Measurements from ENCODE around the gene SPINK13. TPM values are rescaled to one million over a fixed set of nuclear protein-coding genes. Genes with fewer than 3 reads are reported as not detected.

SPINK13 gene
- total and polyA plus RNA-seq, 2 of the 13 experiments (the other 11 are each of a cell fraction or from before 2014, with no cell fraction given) = not detected

Small RNA genes within 50 kb of the gene (small RNA-seq; reads per million reads assigned to genes)
- 0 reads per million in 3 experiments for gene HMGN1P16 (ENCODE audit: insufficient read depth in 2 of 3, insufficient read length in 3 of 3, low read depth in 2 of 3, low replicate concordance in 1 of 3)

Other genes with a start within 250 kb of the SPINK13 start
- gene SPINK5, start 204.8 kb upstream of the SPINK13 start, total RNA-seq (2016; rRNA removed; fragmentation: Illumina TruSeq; extraction: Trizol) = not detected in 2 replicates
- 0.01 and 0.03 TPM in 2 replicates for gene SPINK5, start 204.8 kb upstream of the SPINK13 start, polyA plus RNA-seq (2011; rRNA removed)
- gene SPINK14, start 100.2 kb upstream of the SPINK13 start, total RNA-seq (2016; rRNA removed; fragmentation: Illumina TruSeq; extraction: Trizol) = not detected in 2 replicates
- gene SPINK14, start 100.2 kb upstream of the SPINK13 start, polyA plus RNA-seq (2011; rRNA removed) = not detected in 2 replicates
- not detected in 2 replicates for gene SPINK6, start 65.8 kb upstream of the SPINK13 start, total RNA-seq (2016; rRNA removed; fragmentation: Illumina TruSeq; extraction: Trizol)
- not detected in 2 replicates for gene SPINK6, start 65.8 kb upstream of the SPINK13 start, polyA plus RNA-seq (2011; rRNA removed)
- not detected in 2 replicates for gene MARCOL, start 30.3 kb upstream of the SPINK13 start, total RNA-seq (2016; rRNA removed; fragmentation: Illumina TruSeq; extraction: Trizol)
- gene MARCOL, start 30.3 kb upstream of the SPINK13 start, polyA plus RNA-seq (2011; rRNA removed) = not detected in 2 replicates
- gene SPINK7, start 43.6 kb downstream of the SPINK13 start, total RNA-seq (2016; rRNA removed; fragmentation: Illumina TruSeq; extraction: Trizol) = not detected in 2 replicates
- gene SPINK7, start 43.6 kb downstream of the SPINK13 start, polyA plus RNA-seq (2011; rRNA removed) = 0.15 TPM in 1 of 2 replicates, not detected in the other
- not detected in 2 replicates for gene SPINK9, start 66.8 kb downstream of the SPINK13 start, total RNA-seq (2016; rRNA removed; fragmentation: Illumina TruSeq; extraction: Trizol)
- not detected in 2 replicates for gene SPINK9, start 66.8 kb downstream of the SPINK13 start, polyA plus RNA-seq (2011; rRNA removed)
- gene FBXO38, start 115.2 kb downstream of the SPINK13 start, total RNA-seq (2016; rRNA removed; fragmentation: Illumina TruSeq; extraction: Trizol) = 35.6 and 35.9 TPM in 2 replicates
- gene FBXO38, start 115.2 kb downstream of the SPINK13 start, polyA plus RNA-seq (2011; rRNA removed) = 23.7 and 24.8 TPM in 2 replicates

All from HepG2 (cell line).